GM10266 (cell line): Measurements from ENCODE around the gene ADAR.

ENCODE experiments used
- DNase-seq: peaks from one replicate; pipeline ENCODE4 v3.0.0; 2012; ENCODE audit errors: extremely low spot score
- TF ChIP-seq, protein P1 (sequence below): IDR thresholded peaks from 2 replicates; pipeline ENCODE4 v1.5.1; 2012; ENCODE audit warnings: mild to moderate bottlenecking, low read depth; ENCODE audit not compliant: control insufficient read depth, insufficient read depth; ENCODE audit errors: missing control alignments

ADAR gene

DNA sequence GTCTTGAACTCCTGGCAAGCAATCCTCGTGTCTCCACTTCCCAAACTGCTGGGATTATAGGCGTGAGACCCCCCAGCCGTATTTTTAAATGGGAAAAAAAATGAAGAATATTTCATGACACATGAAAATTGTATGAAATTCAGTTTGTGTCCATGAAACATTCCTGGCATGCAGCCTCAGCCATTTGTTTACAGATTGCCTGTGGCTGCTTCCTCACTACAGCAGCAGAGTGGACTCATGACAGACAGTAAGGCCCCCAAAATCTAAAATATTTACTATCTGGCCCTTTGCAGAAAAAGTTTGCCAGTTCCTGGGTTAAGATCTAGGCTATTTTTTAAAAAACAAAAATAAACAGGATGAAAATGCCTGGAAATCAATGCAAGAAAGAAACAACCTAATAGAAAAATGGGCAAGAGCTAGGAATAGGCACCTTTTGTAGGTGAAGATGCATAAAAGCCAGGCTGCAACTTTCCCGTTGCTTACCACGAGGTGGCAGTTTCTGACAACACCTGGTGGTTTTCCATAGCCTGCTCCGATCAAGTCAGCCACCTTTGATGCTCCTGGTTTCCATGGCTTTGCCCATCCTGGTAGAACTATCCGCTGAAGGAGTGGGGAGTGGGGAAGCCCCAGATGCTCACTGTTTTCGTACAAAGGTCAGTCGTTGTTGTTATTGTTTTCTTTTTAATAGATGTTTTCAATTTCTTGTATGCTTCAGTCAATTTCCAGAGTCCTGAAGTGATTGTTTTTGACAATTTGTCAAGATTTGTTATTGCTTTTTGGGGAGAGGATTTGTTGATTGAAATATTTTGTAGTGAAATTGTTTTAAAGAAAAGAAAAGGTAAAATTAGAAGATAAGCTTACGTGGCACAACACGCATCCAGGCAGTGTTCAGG lies 73.8 kb downstream of the ADAR start:
- TF ChIP-seq, protein P1, sequence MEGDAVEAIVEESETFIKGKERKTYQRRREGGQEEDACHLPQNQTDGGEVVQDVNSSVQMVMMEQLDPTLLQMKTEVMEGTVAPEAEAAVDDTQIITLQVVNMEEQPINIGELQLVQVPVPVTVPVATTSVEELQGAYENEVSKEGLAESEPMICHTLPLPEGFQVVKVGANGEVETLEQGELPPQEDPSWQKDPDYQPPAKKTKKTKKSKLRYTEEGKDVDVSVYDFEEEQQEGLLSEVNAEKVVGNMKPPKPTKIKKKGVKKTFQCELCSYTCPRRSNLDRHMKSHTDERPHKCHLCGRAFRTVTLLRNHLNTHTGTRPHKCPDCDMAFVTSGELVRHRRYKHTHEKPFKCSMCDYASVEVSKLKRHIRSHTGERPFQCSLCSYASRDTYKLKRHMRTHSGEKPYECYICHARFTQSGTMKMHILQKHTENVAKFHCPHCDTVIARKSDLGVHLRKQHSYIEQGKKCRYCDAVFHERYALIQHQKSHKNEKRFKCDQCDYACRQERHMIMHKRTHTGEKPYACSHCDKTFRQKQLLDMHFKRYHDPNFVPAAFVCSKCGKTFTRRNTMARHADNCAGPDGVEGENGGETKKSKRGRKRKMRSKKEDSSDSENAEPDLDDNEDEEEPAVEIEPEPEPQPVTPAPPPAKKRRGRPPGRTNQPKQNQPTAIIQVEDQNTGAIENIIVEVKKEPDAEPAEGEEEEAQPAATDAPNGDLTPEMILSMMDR, result peak; percentile 39
- DNase-seq, result no peak
